GM10266 (cell line): ENCODE measurements around the gene MYO1E.

Source experiments
- DNase-seq: peaks from one replicate; pipeline ENCODE4 v3.0.0; 2012; ENCODE audit errors: extremely low spot score
- CTCF ChIP-seq: IDR thresholded peaks from 2 replicates; pipeline ENCODE4 v1.5.1; 2012; ENCODE audit warnings: mild to moderate bottlenecking, low read depth; ENCODE audit not compliant: control insufficient read depth, insufficient read depth; ENCODE audit errors: missing control alignments

The MYO1E gene

GRCh38 chr15:59197454-59197853 is 175.2 kb downstream of the MYO1E start:
- no peak for DNase-seq
- no peak for TF ChIP-seq CTCF

GRCh38 chr15:59196416-59196815 is 176.3 kb downstream of the MYO1E start:
- no peak for DNase-seq
- no peak for TF ChIP-seq CTCF

- DNase-seq: no peak
- TF ChIP-seq CTCF: no peak
Observed at GRCh38 chr15:59194639-59195325, 177.9 kb downstream of the MYO1E start.

GRCh38 chr15:59191855-59192237 is 180.8 kb downstream of the MYO1E start:
- TF ChIP-seq CTCF: no peak
- no peak for DNase-seq

GRCh38 chr15:59190291-59190690 is 182.4 kb downstream of the MYO1E start:
- no peak for DNase-seq
- no peak for TF ChIP-seq CTCF

- no peak for TF ChIP-seq CTCF
- DNase-seq: no peak
Observed at GRCh38 chr15:59189241-59189640, 183.4 kb downstream of the MYO1E start.

GRCh38 chr15:59186501-59186900 is 186.2 kb downstream of the MYO1E start:
- DNase-seq: no peak
- TF ChIP-seq CTCF: no peak
